AG04449 (cell line): ENCODE measurements around the gene GRID2IP.

ENCODE experiments used
- CTCF ChIA-PET: fragments of 350-600 bp; formaldehyde crosslinking; extraction: SDS; loops from one replicate; lab custom pipeline; 2021; ENCODE audit warnings: antibody characterized with exemption; lab: Yijun Ruan, JAX
- POLR2A ChIA-PET: fragments of 400-600, 350-600 bp; formaldehyde crosslinking; extraction: SDS; loops from one replicate; lab custom pipeline; 2020; ENCODE audit warnings: antibody characterized with exemption, inconsistent platforms; lab: Yijun Ruan, JAX
- DNase-seq: peaks from one replicate; pipeline ENCODE4 v3.0.0-alpha.2; 2010; ENCODE audit warnings: low read depth, low spot score
- H3K4me3 ChIP-seq: 2 replicates; pipeline ENCODE4 v1.5.1; 2011; ENCODE audit warnings: low read depth, mild to moderate bottlenecking, control low read depth, low read length
- CTCF ChIP-seq: IDR thresholded peaks from one replicate; pipeline ENCODE4 v1.5.1; 2011; ENCODE audit warnings: mild to moderate bottlenecking, moderate library complexity, low read length, control low read depth, inconsistent platforms; ENCODE audit not compliant: insufficient read depth; ENCODE audit errors: missing control alignments

GRID2IP gene

GRCh38 chr7:6529643-6530042, 21.6 kb downstream of the GRID2IP start:
- POLR2A ChIA-PET = no interaction called here
- no peak for TF ChIP-seq CTCF
- CTCF ChIA-PET = interaction anchor here (2.1 kb wide), 1 partner anchor 14 kb away, joined by 8 read pairs; no protein-coding TSS in a partner anchor
- no peak overlapping the region for H3K4me3 ChIP-seq
- no peak for DNase-seq

- no peak for DNase-seq
- no peak overlapping the region for H3K4me3 ChIP-seq
- no peak for TF ChIP-seq CTCF
- ChIA-PET CTCF (interaction anchor here (1.8 to 2.4 kb wide), 3 partner anchors 10 to 15 kb away, joined by 6 to 8 read pairs (median 6); no protein-coding TSS in a partner anchor), POLR2A (no interaction called here)
Measured at GRCh38 chr7:6528401-6529130, 22.7 kb downstream of the GRID2IP start.

GRCh38 chr7:6526997-6527378, 24.3 kb downstream of the GRID2IP start:
- H3K4me3 ChIP-seq = no peak overlapping the region
- POLR2A ChIA-PET = no interaction called here
- no peak for TF ChIP-seq CTCF
- CTCF ChIA-PET = interaction anchor here (1.1 to 2.4 kb wide), 4 partner anchors 8 to 1769 kb away, joined by 3 to 6 read pairs (median 5); no protein-coding TSS in a partner anchor
- DNase-seq = no peak

GRCh38 chr7:6520163-6520981, 30.9 kb downstream of the GRID2IP start:
- DNase-seq = no peak
- no peak overlapping the region for H3K4me3 ChIP-seq
- TF ChIP-seq CTCF = no peak
- ChIA-PET POLR2A (no interaction called here), CTCF (interaction anchor here (0.5 to 1.2 kb wide), 3 partner anchors 8 to 1544 kb away, joined by 3 to 4 read pairs (median 3); no protein-coding TSS in a partner anchor)

- H3K4me3 ChIP-seq = no peak overlapping the region; the same call in 1 of the 2 replicates
- ChIA-PET POLR2A (no interaction called here), CTCF (interaction anchor here (0.7 to 3.9 kb wide), 22 partner anchors 13 to 423 kb away, joined by 3 to 24 read pairs (median 5); partner anchors contain the start of genes INTS15 and ZDHHC4)
- peak; percentile 89 for TF ChIP-seq CTCF
- peak; percentile 17 for DNase-seq
Measured at GRCh38 chr7:6516387-6516983, 34.8 kb downstream of the GRID2IP start.
